Subcutaneous adipose tissue (tissue), 4 donors: ENCODE results near the gene TBC1D7. TPM values are rescaled to one million over a fixed set of nuclear protein-coding genes. Genes with fewer than 3 reads are reported as not detected.

Source experiments
- CTCF ChIP-seq: fragments of 450-650 bp; IDR thresholded peaks from one replicate; pipeline ENCODE4 v1.5.1; 2016; ENCODE audit warnings: low read depth, mild to moderate bottlenecking, control low read depth, antibody characterized with exemption, moderate library complexity
- total RNA-seq, 4 donors: library from RNA; depleted of rRNA; stranded (reverse); fragments of >200 nt; gene quantifications; one replicate each; pipeline ENCODE4 v1.1.0, GENCODE V29; 2016

TBC1D7 gene
- total RNA-seq, 4 donors from 2014 or later, result 8.6 to 19.0 (median 9.7) TPM

DNA sequence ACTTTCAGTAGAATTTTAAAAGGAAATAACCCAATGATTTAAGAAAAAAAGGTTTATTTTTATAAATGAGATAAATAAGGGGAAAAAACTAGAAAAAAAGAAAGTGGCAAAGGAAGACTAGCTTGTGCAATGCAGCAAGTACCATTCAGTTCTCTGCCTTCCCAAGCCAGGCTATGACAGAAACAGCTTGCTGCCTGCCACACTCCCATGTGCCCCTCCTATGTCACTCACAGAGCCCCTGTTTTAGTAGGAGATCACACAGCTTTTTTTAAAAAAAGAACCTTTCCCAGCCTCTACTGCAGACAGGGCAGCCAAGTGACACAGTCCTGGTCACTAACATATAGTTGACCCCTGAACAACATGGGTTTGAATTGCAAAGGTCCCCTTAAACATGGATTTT lies 13.5 kb downstream of the TBC1D7 start:
- no peak for TF ChIP-seq CTCF

DNA sequence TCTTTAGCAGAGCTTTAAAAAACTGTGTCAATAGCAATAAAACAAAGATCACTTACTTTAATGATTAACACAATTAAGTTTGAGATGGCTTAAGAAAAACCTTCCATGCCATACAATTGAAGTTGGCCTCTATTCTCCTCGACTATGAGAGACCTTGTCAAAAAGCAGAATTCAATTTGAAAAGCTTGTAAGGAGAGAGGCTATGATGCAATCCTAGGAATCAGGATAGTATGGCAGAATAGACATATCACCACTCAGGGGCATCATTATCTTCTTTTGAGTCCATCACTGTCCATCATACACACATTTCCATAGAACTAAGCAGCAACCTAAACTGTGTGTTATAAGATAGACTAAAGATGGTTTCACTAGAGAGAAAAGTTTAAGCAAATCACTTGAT lies 17.2 kb downstream of the TBC1D7 start:
- TF ChIP-seq CTCF, result no peak

- TF ChIP-seq CTCF, result no peak
Observed at GRCh38 chr6:13308332-13308731, 20.0 kb downstream of the TBC1D7 start.

- TF ChIP-seq CTCF, result no peak
Observed at GRCh38 chr6:13307508-13307995, 20.8 kb downstream of the TBC1D7 start.

GRCh38 chr6:13305791-13306190 lies 22.5 kb downstream of the TBC1D7 start:
- TF ChIP-seq CTCF, result no peak

DNA sequence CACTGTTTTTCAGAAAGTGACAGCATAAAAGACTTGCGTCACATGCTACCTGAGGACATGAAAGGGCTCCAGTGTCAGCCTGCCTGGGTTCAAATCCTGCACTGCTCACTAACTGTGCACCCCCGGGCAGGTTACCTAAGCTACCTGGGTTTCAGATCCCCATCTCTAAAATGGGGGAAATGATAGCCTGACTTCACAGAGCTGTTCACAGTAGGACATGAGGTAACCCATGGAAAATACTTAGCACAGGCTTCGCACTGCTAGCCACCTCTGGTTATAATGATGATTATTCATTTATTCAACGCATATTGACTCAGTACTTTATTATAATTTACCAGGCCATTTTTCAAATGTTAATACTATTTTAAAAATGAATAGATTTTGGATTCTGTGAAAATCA lies 23.0 kb downstream of the TBC1D7 start:
- TF ChIP-seq CTCF, result no peak

DNA sequence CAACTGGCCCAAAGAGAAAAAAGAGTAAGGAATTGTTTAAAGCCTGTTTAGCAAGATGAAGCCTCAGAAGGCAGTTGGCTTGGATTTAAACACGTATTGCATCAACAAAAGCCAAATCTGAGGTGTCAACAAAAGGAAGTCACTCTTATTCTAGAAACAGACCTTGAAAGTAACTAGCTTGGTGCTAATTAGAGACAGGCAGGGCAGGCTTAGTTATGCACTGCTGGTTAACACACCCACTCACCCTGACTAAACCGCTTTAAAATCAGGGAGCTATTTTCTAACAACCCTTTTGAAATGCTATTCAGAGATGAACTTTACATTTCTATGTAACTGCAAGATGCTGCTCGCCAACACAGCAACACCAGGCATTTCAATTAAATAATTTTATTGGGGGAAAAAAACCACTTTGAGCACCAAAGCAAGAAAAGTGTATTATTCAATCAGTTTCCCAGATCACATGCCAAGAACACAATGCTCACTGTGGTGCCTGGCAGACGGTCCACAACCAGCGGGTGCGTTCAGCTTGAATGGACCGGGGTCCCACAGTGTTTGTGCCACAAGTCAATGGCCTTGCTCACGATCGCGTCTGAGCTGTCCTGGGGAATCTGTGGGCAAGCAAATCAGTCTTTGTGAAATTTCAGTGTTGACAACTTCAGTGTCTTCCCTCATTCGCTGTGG lies 23.6 kb downstream of the TBC1D7 start:
- no peak for TF ChIP-seq CTCF
